ENCODE measurements around the gene PC. TPM values are rescaled to one million over a fixed set of nuclear protein-coding genes. Genes with fewer than 3 reads are reported as not detected.

Gene PC
- total and polyA plus RNA-seq, 9 donors: 4.2 to 27.5 (median 14.7) TPM

DNA sequence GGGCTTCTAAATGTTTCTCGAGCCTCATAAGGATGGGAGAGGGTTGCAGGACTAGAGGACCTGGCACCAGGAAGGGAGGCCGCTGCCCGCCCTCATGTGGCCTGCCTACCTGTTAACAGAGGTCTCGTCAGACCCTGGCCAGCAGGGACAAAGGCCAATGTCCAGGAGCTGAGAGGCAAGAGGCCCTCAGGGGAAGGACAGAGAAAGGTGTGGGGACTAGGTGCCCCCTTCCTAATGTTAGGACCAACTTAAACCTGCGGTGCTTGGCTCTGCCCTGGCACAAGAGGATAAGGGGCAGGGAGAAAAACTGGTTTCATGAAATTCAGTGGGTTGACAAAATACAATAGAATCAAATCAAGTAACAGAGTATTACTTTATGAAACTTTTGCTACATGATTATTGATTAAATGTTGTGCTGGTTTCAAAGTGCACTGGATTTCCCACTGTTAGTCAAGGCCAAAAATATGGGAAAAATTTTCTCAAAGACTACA lies 44.8 kb upstream of the PC start:
- Histone ChIP-seq H3K27me3 (no peaks in the 10 kb centered on the region), H3K4me1 (ENCODE audit: insufficient read depth) (no peaks in the 10 kb centered on the region), H3K4me3 (no peak overlapping the region), H3K27ac (no peak overlapping the region), H3K36me3 (no peaks in the 10 kb centered on the region), H3K9me3 (no peaks in the 10 kb centered on the region)
- no peak for DNase-seq
- intact Hi-C loops (cut with DNase I): no loop called here
- TF ChIP-seq EP300 (IDR thresholded peaks at IDR 0.05): no peak
- TF ChIP-seq POLR2A (IDR thresholded peaks at IDR 0.05): no peak
- TF ChIP-seq, protein P1, sequence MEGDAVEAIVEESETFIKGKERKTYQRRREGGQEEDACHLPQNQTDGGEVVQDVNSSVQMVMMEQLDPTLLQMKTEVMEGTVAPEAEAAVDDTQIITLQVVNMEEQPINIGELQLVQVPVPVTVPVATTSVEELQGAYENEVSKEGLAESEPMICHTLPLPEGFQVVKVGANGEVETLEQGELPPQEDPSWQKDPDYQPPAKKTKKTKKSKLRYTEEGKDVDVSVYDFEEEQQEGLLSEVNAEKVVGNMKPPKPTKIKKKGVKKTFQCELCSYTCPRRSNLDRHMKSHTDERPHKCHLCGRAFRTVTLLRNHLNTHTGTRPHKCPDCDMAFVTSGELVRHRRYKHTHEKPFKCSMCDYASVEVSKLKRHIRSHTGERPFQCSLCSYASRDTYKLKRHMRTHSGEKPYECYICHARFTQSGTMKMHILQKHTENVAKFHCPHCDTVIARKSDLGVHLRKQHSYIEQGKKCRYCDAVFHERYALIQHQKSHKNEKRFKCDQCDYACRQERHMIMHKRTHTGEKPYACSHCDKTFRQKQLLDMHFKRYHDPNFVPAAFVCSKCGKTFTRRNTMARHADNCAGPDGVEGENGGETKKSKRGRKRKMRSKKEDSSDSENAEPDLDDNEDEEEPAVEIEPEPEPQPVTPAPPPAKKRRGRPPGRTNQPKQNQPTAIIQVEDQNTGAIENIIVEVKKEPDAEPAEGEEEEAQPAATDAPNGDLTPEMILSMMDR (IDR thresholded peaks at IDR 0.05): no peak
- 92 to 94% (median 93%) methylated on average over 5 of the region's 5 CpGs for WGBS, 3 donors

DNA sequence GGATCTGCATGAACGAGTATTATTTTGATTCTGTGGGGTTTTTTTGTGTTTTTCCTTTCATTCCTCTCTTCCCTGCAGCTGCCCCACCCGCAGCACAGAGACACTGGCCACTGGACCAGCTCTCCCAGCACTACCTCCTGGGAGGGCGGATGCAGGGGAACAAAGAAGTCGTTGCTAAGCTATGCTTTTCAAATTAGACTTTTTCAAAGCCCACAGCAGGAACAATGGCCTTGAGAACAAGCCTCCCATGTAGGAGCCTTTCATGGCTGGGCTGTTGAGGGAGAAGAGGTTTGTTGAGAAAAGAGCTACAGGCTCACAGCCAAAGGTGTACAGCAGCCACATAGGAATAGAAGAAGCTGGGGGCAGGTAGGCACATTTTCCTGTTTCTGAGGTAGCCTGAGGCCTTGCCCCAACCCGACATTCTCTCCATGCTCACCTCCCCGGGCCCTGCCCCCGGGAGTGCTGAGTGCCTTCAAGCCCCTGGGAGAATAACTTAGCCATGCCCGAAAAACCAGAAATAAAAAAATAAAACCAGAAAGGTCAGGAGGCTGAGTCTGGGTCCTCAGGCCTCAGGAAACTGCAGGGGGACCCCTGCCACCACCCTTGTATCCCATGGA lies 44.2 kb upstream of the PC start:
- no peaks in the 10 kb centered on the region for H3K9me3 ChIP-seq
- H3K27me3 ChIP-seq: no peaks in the 10 kb centered on the region
- no peak overlapping the region for H3K27ac ChIP-seq
- no peaks in the 10 kb centered on the region for H3K4me1 ChIP-seq (ENCODE audit: insufficient read depth)
- intact Hi-C loops (cut with DNase I): no loop called here
- no peak overlapping the region for H3K4me3 ChIP-seq
- no peaks in the 10 kb centered on the region for H3K36me3 ChIP-seq
- TF ChIP-seq POLR2A (IDR thresholded peaks at IDR 0.05): no peak
- no peak for TF ChIP-seq EP300 (IDR thresholded peaks at IDR 0.05)
- TF ChIP-seq, protein P1 (IDR thresholded peaks at IDR 0.05): no peak
- 51 to 58% (median 53%) methylated on average over 8 of the region's 8 CpGs for WGBS, 3 donors
- DNase-seq: no peak

DNA sequence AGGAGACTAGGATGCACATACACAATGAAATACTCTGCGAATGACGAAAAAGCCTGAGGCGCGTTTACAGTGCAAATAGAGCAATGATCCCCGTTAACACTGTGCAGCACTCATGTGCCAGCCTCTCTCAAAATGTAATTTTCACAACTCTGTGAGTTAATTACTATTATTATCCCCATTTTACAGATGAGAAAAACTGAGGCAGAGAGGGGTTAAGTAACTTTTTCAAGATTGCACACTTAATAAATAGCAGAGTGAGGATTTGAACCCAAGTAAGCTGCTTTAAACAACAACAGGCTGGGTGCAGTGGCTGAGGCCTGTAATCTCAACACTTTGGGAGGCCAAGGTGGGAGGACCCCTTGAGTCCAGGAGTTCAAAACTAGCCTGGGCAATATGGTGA lies 43.1 kb upstream of the PC start:
- Histone ChIP-seq H3K9me3 (no peaks in the 10 kb centered on the region), H3K36me3 (no peaks in the 10 kb centered on the region), H3K4me3 (no peak overlapping the region), H3K4me1 (ENCODE audit: insufficient read depth) (peaks cover 7% of the 10 kb centered on the region), H3K27ac (no peak overlapping the region), H3K27me3 (no peaks in the 10 kb centered on the region)
- 94 to 98% (median 96%) methylated on average over 5 of the region's 5 CpGs for WGBS, 3 donors
- TF ChIP-seq, protein P1 (IDR thresholded peaks at IDR 0.05): no peak
- TF ChIP-seq POLR2A (IDR thresholded peaks at IDR 0.05) (no peak), EP300 (IDR thresholded peaks at IDR 0.05) (no peak)
- intact Hi-C loops (cut with DNase I): no loop called here
- DNase-seq: no peak

DNA sequence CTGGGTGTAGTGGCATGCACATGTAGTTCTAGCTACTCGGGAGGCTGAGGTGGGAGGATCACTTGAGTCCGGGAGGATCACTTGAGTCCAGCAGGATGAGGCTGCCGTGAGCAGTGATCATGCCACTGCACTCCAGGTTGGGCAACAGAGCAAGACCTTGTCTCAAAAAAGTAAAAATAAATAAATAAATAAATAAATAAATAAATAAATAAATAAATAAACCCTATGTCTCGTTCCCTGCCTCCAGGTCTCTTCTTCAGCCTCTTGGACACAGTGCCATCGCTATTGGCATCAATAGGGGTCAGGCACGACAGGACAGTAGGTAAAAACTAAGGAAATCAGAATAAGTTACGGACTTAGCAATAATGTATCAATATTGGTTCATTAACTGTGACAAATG lies 41.4 kb upstream of the PC start:
- Histone ChIP-seq H3K4me1 (ENCODE audit: insufficient read depth) (peaks cover 10% of the 10 kb centered on the region), H3K36me3 (no peaks in the 10 kb centered on the region), H3K4me3 (no peak overlapping the region), H3K9me3 (no peaks in the 10 kb centered on the region), H3K27me3 (no peaks in the 10 kb centered on the region), H3K27ac (no peak overlapping the region)
- 83 to 84% (median 84%) methylated on average over 7 of the region's 7 CpGs for WGBS, 3 donors
- no peak for DNase-seq
- intact Hi-C loops (cut with DNase I): no loop called here
- no peak for TF ChIP-seq POLR2A (IDR thresholded peaks at IDR 0.05)
- no peak for TF ChIP-seq EP300 (IDR thresholded peaks at IDR 0.05)
- TF ChIP-seq, protein P1 (IDR thresholded peaks at IDR 0.05): no peak

All from ovary (tissue), 9 donors.